Measurements from ENCODE around the gene HFE.
"Not testable (repeated sequence)": the region's sequence is repeated elsewhere in the genome, so short reads cannot be mapped to it uniquely, and the experiment has no call there.

HFE gene

GRCh38 chr6:26087284-26088115 lies at the start of gene HFE:
HFE (plus strand) TSS chr6:26087429; CDS start chr6:26087441, 12 bp downstream.
- peak within 1 kb of the TSS; percentile 51 to 83 (median 59) for H3K4me3 ChIP-seq
- H3K27ac ChIP-seq: peak within 1 kb of the TSS; percentile 51 to 95 (median 85)

DNA sequence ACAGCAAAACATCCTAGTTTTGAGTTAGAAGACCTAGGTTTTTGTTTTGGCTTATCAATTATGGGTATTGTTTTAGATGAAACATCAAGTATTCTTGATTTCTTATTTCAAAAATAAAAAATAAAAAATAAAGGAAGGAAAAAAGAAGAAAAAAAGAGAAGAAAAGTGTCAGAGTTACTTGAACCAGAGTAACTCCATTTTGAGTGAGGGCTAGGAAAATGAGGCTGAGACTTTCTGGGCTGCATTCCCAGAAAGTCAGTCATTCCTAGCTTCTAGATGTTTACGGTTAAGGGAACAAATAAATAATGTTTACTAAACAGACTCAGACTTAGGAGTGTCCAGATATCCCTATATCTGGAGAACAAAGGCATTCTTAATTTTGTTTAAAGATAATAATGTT lies 45.3 kb upstream of the HFE start:
- Histone ChIP-seq H3K27ac (no peak overlapping the region), H3K4me3 (no peak overlapping the region)

GRCh38 chr6:26043384-26044139 lies 43.7 kb upstream of the HFE start:
- H3K27ac ChIP-seq: peak overlapping the region; percentile 15 to 90 (median 74)
- H3K4me3 ChIP-seq: peak overlapping the region; percentile 30 to 47 (median 41)

DNA sequence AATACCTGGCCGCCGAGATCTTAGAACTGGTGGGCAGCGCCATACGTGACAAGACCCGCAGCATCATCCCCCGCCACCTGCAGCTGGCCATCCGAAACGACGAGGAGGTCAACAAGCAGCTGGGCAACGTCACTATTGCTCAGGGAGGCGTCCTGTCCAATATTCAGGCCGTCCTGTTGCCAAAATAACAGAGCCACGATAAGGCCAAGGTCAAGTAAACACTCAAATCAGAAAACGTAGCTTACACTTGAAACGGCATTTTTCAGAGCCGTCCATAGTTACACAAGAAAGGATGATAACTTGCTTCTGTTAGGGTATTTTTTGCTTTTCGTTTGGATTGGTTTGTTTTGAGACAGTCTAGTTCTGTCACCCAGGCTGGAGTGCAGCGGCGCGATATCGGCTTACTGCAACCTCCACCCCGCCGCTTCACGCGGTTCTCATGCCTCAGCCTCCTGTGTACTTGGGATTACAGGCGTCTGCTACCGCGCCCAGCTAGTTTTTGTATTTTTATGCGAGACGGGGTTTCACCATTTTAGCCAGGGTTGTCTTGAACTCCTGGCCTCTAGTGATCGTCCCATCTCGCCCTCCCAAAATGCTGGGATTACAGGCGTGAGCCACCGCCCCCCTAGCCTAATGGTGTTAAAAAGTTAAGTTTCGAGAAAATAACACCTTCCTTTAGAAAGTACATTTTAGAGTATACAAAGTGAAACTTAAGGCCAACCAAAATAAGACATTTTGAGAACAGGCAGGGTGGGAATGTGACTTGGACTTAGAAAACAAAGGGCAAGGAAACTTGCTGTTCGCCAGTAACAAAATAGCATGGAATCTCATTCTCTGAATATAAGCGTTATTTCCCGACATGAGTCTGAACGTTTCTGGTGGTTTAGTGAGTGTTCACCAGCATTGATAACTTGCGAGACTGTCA lies 42.8 kb upstream of the HFE start:
- H3K4me3 ChIP-seq: peak overlapping the region; percentile 30 to 47 (median 41)
- peak overlapping the region; percentile 10 to 90 (median 72) for H3K27ac ChIP-seq

DNA sequence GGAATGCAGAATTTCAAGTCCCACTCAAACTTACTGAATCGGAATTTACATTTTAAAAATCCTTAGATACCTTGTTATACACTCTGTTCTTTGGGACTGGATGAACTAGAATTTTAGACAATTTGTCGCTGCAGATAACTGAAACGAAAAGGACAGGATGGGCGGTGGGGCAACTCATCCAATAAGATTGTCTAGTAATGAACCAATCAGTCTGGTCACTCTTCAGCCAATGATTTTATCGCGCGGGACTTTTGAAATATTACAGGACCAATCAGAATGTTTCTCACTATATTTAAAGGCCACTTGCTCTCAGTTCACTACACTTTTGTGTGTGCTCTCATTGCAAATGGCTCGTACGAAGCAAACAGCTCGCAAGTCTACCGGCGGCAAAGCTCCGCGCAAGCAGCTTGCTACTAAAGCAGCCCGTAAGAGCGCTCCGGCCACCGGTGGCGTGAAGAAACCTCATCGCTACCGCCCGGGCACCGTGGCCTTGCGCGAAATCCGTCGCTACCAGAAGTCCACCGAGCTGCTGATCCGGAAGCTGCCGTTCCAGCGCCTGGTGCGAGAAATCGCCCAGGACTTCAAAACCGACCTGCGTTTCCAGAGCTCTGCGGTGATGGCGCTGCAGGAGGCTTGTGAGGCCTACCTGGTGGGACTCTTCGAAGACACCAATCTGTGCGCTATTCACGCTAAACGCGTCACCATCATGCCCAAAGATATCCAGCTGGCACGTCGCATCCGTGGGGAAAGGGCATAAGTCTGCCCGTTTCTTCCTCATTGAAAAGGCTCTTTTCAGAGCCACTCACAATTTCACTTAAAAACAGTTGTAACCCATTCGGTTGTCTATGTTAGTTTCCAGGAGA lies 41.9 kb upstream of the HFE start:
- H3K4me3 ChIP-seq: peak overlapping the region; percentile 30 to 47 (median 41)
- H3K27ac ChIP-seq: peak overlapping the region in 17 of 21 experiments; percentile 10 to 90 (median 74)

DNA sequence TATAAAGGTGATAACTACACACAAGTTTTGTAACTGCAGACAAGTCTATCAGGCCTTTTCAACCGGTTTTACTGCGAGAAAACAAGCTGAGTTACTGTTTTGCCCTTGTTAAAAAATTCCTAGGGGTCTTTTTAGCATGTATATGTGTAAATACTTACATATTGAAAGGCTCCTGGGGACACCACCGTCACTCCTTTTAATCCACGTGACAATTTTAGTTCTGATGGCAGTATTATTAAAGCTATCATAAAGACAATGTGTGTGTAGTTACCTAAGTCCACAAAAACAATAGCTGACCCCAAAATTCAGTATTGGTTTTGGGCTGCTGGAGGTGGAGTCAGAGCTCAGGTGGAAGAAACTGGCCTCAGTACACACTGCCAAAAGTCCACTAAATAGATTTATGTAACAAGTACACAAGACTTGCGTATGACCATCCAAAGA lies 41.3 kb upstream of the HFE start:
- Histone ChIP-seq H3K27ac (peak overlapping the region in 3 of 21 experiments; percentile 37 to 55 (median 42)), H3K4me3 (peak overlapping the region in 4 of 7 experiments; percentile 30 to 47 (median 41))

GRCh38 chr6:26047329-26047728 lies 39.9 kb upstream of the HFE start:
- not testable (repeated sequence) for H3K27ac ChIP-seq

GRCh38 chr6:26048590-26048989 lies 38.6 kb upstream of the HFE start:
- no peak overlapping the region for H3K4me3 ChIP-seq
- no peak overlapping the region for H3K27ac ChIP-seq

More at GRCh38 chr6:26047329-26047728, 39.9 kb upstream of the HFE start:
- not testable (repeated sequence) for H3K4me3 ChIP-seq

DNA sequence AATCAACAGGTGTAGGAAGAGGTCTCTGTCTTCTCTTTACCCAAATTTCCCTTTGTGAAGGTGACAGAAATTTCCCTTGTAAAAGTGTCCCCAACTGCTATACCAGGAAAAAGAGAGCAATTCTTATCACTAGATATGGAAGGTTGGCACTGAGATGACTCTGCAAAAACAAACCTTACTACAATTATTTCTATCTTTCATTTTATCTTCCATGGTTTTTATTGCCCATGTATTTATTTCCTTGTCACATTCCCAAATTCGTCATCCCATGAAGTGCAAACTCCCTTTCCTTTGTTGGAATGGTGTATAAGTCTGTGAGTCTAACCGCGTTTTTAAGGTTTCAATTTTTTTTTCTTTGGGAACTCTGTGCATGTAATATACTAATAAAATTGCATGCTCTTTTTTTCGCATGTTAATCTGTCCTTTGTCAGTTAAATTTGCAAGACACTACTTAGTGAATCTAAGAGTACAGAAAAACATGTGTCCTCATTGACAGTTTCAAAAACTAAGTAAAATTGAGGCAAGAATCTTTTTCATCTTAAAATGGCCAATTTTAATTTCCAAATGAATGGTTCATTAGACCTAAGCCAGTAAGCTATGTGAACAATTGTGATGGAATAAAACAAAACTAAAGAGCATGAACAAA lies 35.4 kb upstream of the HFE start:
- H3K4me3 ChIP-seq: no peak overlapping the region
- H3K27ac ChIP-seq: no peak overlapping the region

GRCh38 chr6:26052762-26053250 lies 34.4 kb upstream of the HFE start:
- not testable (repeated sequence) for H3K27ac ChIP-seq

GRCh38 chr6:26053992-26054780 lies 33.0 kb upstream of the HFE start:
- peak overlapping the region; percentile 28 to 96 (median 85) for H3K27ac ChIP-seq

More at GRCh38 chr6:26052762-26053250, 34.4 kb upstream of the HFE start:
- H3K4me3 ChIP-seq: not testable (repeated sequence)

DNA sequence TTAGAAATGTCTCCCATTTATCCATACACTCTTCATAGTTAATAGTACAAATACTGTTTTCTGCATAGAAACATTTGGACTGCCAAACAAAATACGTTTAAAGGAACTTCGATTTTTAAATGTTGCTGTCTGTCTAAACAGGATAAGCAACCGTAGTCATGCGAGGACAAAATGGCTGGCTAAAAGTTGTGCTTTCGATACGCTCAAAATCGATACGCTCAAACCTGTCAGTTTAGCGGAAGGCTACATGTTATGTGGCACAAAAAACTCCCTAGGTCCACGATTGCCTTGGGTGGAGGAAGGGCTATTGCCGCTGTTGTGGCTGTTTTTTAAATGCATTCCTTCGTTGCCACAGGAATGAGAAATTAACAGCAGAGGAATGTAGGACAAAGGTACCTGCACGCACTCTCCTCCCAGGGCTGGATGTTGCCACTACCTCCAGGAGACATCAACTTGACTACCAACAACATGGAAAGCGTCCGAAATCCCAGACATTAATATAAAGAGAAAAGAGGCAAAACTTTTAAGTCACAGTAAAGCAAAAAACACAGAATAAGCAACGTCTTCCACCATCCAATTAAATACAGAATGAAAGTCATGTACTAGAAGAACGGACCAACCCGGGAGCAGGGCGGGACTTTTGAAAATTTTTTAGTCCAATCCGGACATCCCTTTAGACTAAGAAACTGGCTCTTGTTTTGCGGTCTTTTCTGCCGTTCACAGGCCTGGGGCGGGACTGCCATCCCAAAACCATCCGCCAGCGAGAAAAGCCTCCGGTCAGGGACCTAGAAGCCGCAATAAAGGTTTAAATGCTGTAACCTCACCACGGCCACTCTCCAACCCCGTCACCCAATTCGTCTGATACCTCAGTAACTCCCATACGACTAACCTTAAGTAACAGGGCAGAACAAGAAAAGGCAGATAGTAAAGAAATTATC lies 32.2 kb upstream of the HFE start:
- H3K27ac ChIP-seq: peak overlapping the region; percentile 23 to 96 (median 89)
- H3K4me3 ChIP-seq: peak overlapping the region; percentile 47 to 77 (median 54)

More at GRCh38 chr6:26053992-26054780, 33.0 kb upstream of the HFE start:
- H3K4me3 ChIP-seq: peak overlapping the region; percentile 47 to 77 (median 54)

DNA sequence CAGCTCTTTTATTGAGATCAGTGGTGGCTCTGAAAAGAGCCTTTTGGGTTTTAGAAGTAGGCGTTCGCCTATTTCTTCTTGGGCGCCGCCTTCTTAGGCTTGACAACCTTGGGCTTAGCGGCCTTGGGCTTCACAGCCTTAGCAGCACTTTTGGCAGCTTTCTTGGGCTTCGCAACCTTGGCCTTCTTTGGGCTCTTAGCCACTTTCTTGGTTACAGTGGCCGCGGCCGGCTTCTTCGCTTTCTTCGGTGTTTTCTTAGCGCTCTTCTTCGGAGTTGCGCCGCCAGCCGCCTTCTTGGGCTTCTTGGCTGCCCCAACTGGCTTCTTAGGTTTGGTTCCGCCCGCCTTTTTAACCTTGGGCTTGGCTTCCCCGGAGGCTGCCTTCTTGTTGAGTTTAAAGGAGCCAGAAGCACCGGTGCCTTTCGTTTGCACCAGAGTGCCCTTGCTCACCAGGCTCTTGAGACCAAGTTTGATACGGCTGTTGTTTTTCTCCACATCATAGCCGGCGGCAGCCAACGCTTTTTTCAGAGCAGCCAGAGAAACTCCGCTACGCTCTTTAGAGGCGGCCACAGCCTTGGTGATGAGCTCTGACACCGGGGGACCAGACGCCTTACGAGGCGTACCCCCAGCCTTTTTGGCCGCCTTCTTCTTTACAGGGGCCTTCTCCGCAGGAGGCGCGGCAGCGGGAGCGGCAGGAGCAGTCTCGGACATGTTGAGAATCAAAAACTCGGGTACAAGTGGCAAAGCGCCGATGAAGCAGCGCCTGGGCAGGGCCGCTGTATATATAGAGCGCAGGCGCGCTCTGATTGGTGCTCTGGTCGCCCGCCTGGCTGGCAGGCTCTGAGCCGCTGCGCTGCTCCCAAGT lies 31.3 kb upstream of the HFE start:
- H3K27ac ChIP-seq: peak overlapping the region; percentile 38 to 96 (median 86)
- peak overlapping the region; percentile 47 to 77 (median 54) for H3K4me3 ChIP-seq

- H3K27ac ChIP-seq: peak overlapping the region in 20 of 21 experiments; percentile 66 to 96 (median 88)
- peak overlapping the region; percentile 47 to 77 (median 54) for H3K4me3 ChIP-seq
These were observed 30.5 kb upstream of the HFE start for GRCh38 chr6:26056583-26057350.
